Tibial artery (tissue), 4 donors: Measurements from ENCODE around the gene MAST4.

Source experiments
- DNase-seq, 2 donors: peaks; one replicate each; pipeline ENCODE4 v3.0.0-alpha.2; 2019
- H3K27ac ChIP-seq, 2 donors: fragments of 200-600 bp; sonication (generic) in 1 of 2; 1 replicate in 1 of 2; 2 replicates in 1 of 2; pipeline ENCODE4 v1.5.1; 2018 to 2019; ENCODE audit warnings: mild to moderate bottlenecking in 1 of 2
- H3K27me3 ChIP-seq, 2 donors: fragments of 200-600 bp; sonication (generic) in 1 of 2; one replicate each; pipeline versions ENCODE4 v1.5.1 to v1.6.0; 2016 to 2019
- H3K36me3 ChIP-seq, 3 donors: fragments of 200-600 bp; sonication (generic) in 2 of 3; one replicate each; pipeline ENCODE4 v1.5.1; 2016 to 2019; ENCODE audit warnings: mild to moderate bottlenecking in 2 of 3
- H3K4me1 ChIP-seq, 4 donors: fragments of 200-600 bp; sonication (generic) in 2 of 4; 1 replicate in 3 of 4; 2 replicates in 1 of 4; pipeline ENCODE4 v1.5.1; 2016 to 2019
- H3K4me3 ChIP-seq, 2 donors: fragments of 200-600 bp; sonication (generic) in 1 of 2; 1 replicate in 1 of 2; 2 replicates in 1 of 2; pipeline ENCODE4 v1.5.1; 2018 to 2019; ENCODE audit warnings: mild to moderate bottlenecking in 2 of 2
- H3K9me3 ChIP-seq, 3 donors: fragments of 200-600 bp; sonication (generic) in 1 of 3; one replicate each; pipeline ENCODE4 v1.5.1; 2016 to 2019
- CTCF ChIP-seq, 2 experiments: fragments of 200-600 bp in 1 of 2; fragments of 450-650 bp in 1 of 2; IDR thresholded peaks; one replicate each; pipeline ENCODE4 v1.5.1; 2017 to 2019; ENCODE audit warnings: antibody characterized with exemption in 2 of 2, mild to moderate bottlenecking in 1 of 2, moderate library complexity in 1 of 2
- intact Hi-C: fragments of 100-400 bp; cut with DNase I; formaldehyde crosslinking; loops from one replicate; pipeline ENCODE4 v1.15.0; 2023; ENCODE audit warnings: low total_unique reads

The MAST4 gene

GRCh38 chr5:66585291-66585690, 10.9 kb upstream of the MAST4 start:
- H3K27ac ChIP-seq, result no peak overlapping the region
- intact Hi-C loops, result no loop called here
- H3K4me1 ChIP-seq, result no peaks in the 10 kb centered on the region
- no peak for TF ChIP-seq CTCF (IDR thresholded peaks at IDR 0.05)
- no peaks in the 10 kb centered on the region for H3K9me3 ChIP-seq
- no peak for DNase-seq
- peaks cover 0 to 2% of the 10 kb centered on the region in 2 donors for H3K27me3 ChIP-seq
- no peaks in the 10 kb centered on the region for H3K36me3 ChIP-seq
- H3K4me3 ChIP-seq, result no peak overlapping the region

- Histone ChIP-seq H3K36me3 (no peaks in the 10 kb centered on the region), H3K4me1 (no peaks in the 10 kb centered on the region), H3K27ac (no peak overlapping the region), H3K4me3 (no peak overlapping the region), H3K9me3 (no peaks in the 10 kb centered on the region), H3K27me3 (peaks cover 0 to 5% of the 10 kb centered on the region in 2 donors)
- no peak for TF ChIP-seq CTCF (IDR thresholded peaks at IDR 0.05)
- intact Hi-C loops, result no loop called here
- DNase-seq, result no peak
Measured at GRCh38 chr5:66587771-66588170, 8.4 kb upstream of the MAST4 start.

DNA sequence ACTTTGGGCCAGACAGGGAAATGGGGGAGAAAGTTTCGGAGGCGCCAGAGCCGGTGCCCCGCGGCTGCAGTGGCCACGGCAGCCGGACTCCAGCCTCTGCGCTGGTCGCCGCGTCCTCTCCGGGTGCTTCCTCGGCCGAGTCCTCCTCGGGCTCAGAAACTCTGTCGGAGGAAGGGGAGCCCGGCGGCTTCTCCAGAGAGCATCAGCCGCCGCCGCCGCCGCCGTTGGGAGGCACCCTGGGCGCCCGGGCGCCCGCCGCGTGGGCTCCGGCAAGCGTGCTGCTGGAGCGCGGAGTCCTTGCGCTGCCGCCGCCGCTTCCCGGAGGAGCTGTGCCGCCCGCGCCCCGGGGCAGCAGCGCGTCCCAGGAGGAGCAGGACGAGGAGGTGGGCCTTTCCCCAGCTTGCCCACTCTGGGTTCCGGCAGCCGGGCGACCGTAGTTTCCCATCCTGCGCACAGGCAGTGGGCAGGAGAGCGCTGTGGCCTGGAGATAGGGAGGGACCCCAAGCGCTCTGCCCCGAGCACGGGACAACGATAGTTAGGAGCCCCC, 516 bp downstream of the MAST4 start:
- H3K4me3 ChIP-seq, result peak overlapping the region; percentile 57 to 79
- no peaks in the 10 kb centered on the region for H3K36me3 ChIP-seq
- peak overlapping the region in 1 of 2 donors; percentile 43 for H3K27ac ChIP-seq
- H3K9me3 ChIP-seq, result no peaks in the 10 kb centered on the region
- peaks cover 0 to 26% (median 11%) of the 10 kb centered on the region in 4 donors for H3K4me1 ChIP-seq
- no peak for DNase-seq
- intact Hi-C loops, result no loop called here
- no peak for TF ChIP-seq CTCF (IDR thresholded peaks at IDR 0.05)
- peaks cover 0 to 3% of the 10 kb centered on the region in 2 donors for H3K27me3 ChIP-seq

DNA sequence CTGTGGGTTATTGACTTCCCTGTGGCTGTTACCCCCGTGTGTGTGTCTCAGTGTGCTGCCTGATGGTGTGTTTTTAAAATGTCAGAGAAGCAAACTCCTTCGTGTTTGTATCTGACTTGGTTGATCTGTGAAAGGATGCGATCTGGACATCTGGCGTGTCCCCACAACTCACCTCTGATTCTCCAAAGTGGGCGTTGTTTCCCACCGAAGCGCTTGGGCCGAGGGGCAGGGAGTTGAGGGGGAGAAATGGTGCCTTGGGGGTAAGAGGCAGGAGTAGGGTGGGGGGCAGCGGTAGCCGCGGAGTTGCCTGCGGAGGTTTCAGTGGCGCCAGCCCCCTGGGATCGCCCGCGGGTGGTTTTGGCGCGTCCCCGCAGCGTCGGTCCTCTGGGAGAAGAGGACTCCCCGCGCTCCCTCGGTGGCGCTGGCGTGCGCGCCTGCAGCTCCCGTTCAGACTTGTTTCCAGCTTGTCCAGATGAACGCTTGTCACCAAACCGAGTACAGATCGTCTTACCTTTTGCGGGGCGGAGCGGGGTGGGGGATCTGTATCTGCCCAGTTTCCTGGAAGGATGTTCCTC, 1.1 kb downstream of the MAST4 start:
- H3K36me3 ChIP-seq, result no peaks in the 10 kb centered on the region
- H3K27me3 ChIP-seq, result peaks cover 0 to 3% of the 10 kb centered on the region in 2 donors
- H3K9me3 ChIP-seq, result no peaks in the 10 kb centered on the region
- H3K27ac ChIP-seq, result no peak overlapping the region
- no peak for DNase-seq
- H3K4me3 ChIP-seq, result peak overlapping the region; percentile 57 to 79
- TF ChIP-seq CTCF (IDR thresholded peaks at IDR 0.05), result no peak
- peaks cover 0 to 26% (median 11%) of the 10 kb centered on the region in 4 donors for H3K4me1 ChIP-seq
- intact Hi-C loops, result no loop called here

DNA sequence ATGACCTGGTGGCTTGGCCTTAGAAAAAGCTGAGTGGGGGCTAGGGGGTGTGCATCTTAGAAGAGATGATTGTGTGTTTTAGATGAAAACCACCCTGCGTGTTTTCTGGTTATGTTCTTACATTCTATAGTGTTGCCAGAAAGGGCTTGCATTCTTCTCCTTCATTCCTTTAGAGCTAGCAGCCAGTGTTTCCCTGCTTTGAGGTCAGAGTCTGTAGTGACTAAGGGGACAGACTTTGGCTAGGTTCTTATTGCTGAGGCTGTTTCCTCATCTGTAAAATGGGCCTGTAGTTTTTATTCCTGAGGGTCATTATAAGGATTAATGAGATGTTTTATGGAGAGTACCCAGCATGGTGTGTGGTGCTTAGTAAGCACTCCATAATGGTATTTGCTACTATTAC, 6.4 kb downstream of the MAST4 start:
- H3K36me3 ChIP-seq, result no peaks in the 10 kb centered on the region
- no peak overlapping the region for H3K4me3 ChIP-seq
- TF ChIP-seq CTCF (IDR thresholded peaks at IDR 0.05), result no peak
- intact Hi-C loops, result no loop called here
- DNase-seq, result no peak
- H3K27ac ChIP-seq, result no peak overlapping the region
- no peaks in the 10 kb centered on the region for H3K9me3 ChIP-seq
- peaks cover 0 to 3% of the 10 kb centered on the region in 2 donors for H3K27me3 ChIP-seq
- H3K4me1 ChIP-seq, result peaks cover 0 to 6% (median 4%) of the 10 kb centered on the region in 4 donors
